DLD1 (cell line): ENCODE measurements around the gene P4HA3.

ENCODE experiments used
- in situ Hi-C: cut with HindIII; loops from 2 replicates; pipeline ENCODE4 v1.10.0; 2017; ENCODE audit warnings: low sequenced_read_pairs

P4HA3 gene

GRCh38 chr11:74318241-74318932, 6.9 kb upstream of the P4HA3 start:
- in situ Hi-C loops, result no loop called here

DNA sequence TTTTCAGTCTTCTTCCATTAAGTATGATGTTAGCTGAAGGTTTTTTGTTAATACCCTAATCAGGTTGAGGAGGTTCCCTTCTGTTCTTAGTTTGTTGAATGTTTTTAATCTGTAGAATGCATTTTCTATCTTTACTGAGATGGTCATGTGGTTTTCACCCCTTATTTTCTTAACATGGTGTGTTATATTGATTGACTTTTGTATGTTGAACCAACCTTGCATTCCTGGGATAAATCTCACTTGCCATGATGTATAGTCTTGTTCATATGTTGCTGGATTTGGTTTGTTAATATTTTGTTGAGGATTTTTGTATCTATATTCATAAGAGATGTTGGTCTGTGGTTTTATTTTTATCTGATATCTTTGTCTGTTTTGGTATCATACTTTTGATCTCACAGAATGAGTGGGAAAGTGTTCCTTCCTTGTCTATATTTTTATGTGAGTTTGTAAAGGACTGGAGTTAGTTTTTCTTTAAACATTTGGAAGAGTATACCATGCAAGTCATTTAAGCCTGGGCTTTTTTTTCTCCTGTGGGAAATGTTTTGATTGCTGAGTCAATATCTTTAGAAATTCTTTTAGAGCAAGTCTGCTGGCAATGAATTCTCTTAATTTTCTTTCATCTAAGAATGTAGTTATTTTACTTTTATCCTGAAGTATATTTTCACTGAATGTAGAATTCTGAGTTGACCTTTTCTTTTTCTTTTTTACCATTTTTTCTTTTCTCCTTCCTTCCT, 5.5 kb upstream of the P4HA3 start:
- in situ Hi-C loops, result no loop called here

DNA sequence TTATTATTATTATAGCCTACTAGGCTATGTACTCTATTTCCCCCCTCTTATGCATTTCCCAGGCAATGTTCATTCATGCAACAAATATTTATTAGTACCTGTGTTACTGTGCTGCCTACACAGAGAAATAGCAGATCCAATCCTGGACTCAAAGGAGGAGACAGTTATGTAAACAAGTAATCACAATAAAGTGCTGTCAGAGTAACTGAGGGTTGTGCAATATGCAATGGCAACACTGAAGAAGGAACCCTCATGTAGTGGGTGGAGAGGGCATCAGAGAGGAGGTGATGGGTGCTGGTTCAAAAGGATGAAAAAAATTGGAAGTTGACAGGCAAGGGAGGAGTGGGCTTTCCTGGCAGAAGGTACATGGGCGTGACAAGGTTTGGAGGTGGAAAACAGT, 886 bp upstream of the P4HA3 start:
- in situ Hi-C loops, result no loop called here

DNA sequence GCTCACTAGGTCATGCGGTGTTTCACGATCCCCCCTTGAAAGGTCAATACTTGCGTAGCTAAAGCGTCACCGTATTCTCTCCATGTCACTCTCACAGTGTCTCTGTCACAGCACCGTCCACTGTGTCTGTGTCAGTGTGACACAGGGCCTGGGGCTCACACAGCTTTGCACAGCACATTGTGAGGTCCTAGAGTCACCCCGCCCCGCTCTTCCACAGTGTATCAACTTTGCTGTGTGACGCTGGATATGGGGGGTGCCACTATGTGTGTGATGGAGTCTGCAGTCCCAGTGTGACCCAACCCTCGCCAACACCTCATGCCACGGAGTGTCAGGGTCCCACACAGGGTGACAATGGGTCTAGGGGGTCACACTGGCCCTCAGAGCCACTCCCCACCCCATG, 583 bp downstream of the P4HA3 start:
- in situ Hi-C loops, result no loop called here

DNA sequence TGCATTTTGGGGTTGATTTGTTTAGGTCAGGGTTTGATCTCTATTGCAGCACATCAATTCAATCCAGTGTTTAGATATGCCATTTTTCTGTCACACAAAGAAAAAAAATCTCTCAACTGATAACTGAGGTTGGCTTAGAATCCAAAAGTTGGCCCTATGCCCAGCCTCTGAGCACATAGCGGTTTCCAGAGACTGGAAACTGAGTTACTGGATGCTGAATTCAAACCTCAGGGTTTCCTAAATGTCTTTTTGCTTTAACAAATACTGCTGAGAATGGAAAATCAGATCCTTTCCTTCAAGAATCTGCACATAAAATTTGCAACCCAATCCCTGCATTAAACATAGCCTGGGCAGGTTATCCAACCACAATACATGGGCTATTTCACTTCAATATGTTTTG, 4.0 kb downstream of the P4HA3 start:
- in situ Hi-C loops, result no loop called here

- in situ Hi-C loops, result no loop called here
These were observed 4.8 kb downstream of the P4HA3 start for GRCh38 chr11:74306435-74307175.

DNA sequence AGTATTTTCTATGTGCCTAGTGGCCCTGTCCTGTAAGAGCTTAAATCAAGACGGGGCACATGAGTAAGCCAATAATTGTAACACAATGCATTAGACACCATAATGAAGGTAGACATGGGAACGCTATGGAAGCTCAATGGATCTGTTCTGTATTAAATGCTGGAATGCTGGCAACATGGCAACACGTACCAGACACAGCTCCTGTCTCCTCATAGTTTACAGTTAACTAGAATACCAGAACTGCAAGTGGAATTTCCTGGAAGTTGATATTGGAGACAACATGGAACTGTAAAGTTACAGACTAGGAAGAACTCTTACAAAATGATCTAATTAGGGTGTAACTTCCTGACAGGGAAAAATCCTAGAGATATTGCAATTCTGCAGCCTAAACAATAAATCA, 12.4 kb downstream of the P4HA3 start:
- in situ Hi-C loops, result no loop called here

DNA sequence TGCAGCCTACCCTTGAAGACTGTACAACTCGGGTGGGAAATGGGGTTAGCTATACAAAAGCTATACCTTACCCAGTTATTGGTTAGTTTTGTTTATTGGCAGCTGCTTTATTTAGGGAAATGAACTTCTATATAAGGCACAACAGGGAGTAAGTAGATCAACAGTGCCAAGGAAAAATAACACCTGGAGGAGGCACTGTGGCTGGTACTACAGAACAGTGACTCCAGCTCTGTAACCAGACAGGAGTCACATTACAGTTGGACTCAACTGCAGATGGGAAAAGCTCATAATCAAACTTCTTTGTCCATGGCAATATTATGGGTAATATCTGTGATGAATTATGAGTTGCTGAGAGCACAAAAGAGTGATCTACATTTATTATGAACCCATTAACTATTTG, 14.0 kb downstream of the P4HA3 start:
- in situ Hi-C loops, result no loop called here

- in situ Hi-C loops, result no loop called here
These were observed 22.5 kb downstream of the P4HA3 start for GRCh38 chr11:74288911-74289310.

GRCh38 chr11:74288161-74288560, 23.3 kb downstream of the P4HA3 start:
- in situ Hi-C loops, result no loop called here

DNA sequence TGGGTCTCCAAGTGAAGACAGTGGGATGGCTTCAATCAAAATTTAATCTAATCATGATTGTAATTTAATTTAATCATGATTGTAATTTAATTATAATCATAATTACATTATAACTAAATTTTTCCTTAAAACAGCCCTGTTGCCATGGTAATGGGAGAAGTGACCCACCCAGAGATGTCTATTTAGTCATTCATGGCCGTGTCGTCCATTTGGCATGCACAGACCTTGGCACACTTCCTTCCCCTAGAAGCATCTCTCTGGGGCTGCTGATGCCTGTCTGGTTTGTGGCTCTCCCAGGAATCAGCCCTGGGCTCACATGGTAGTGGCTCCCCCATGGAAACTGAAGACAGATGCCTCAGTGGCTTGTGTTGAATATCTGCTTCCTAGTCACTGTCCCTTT, 27.0 kb downstream of the P4HA3 start:
- in situ Hi-C loops, result no loop called here

GRCh38 chr11:74283580-74284180, 27.8 kb downstream of the P4HA3 start:
- in situ Hi-C loops, result no loop called here

GRCh38 chr11:74282914-74283371, 28.5 kb downstream of the P4HA3 start:
- in situ Hi-C loops, result no loop called here

- in situ Hi-C loops, result no loop called here
These were observed 29.0 kb downstream of the P4HA3 start for GRCh38 chr11:74282421-74282820.

DNA sequence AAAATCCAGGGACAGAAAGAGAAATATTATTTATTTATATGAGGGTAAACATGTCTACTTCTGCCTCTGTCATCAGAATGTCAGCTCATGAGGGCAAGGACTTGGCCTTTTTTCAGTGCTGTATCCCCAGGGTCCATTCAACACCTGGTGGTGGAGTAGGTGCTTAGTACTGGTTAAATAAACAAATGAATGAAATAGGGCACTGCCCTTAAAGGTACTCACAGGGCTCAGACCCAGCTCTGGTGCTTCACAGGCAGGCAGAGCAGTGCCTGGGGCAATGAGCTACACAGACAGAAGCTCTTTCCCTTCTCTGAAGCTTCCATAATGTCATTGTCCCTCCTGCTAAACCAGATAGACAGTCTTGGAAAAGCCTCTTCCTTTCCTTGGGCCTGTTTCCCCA, 30.9 kb downstream of the P4HA3 start:
- in situ Hi-C loops, result no loop called here

GRCh38 chr11:74279256-74279655, 32.2 kb downstream of the P4HA3 start:
- in situ Hi-C loops, result no loop called here

DNA sequence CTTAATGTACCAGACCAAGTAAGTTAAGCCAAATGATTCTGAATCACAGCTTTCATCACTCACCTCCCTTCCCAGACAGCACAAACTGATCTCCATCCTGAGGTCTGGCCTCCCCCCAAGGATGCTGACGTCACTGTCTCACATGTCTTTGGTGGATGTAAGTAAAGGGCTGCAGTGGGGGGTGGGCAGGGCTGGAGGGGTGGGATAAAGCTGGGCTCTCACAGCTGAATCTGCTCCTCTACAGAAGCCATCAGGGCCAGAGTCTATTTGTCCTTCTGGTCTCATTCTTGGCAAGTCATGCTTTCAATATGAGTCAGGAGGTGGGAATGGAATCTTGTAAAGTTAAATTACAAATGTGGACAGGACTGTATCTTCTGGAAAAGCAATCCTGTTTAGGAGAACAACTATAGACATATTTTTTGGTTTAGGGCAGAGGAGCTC, 32.7 kb downstream of the P4HA3 start:
- in situ Hi-C loops, result no loop called here

DNA sequence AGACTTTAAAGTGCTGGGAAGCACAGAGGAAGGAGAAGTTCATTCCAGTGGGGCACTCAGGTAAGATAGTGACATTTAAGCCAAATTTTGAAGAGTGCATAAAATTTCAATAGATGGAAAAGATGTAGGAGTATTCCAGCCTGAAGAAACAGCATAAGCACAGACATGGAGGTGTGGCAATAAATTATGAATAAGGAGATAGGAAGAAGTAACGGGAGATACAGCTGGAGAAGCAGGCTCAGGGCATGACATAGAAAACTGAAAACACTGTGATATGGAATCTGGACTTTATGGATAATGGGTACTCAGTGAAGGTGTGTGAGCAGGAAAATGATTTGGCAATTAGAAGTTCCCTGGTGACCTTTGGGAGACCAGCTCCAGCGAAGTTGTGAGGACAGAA, 33.3 kb downstream of the P4HA3 start:
- in situ Hi-C loops, result no loop called here

- in situ Hi-C loops, result no loop called here
These were observed 34.9 kb downstream of the P4HA3 start for GRCh38 chr11:74276581-74276980.

- in situ Hi-C loops, result loop anchor here (25.0 kb wide), 1 partner anchor 290 kb away; no protein-coding TSS in a partner anchor
These were observed 39.2 kb downstream of the P4HA3 start for GRCh38 chr11:74272276-74272675.

GRCh38 chr11:74269161-74269811, 42.2 kb downstream of the P4HA3 start:
- in situ Hi-C loops, result loop anchor here (25.0 kb wide), 1 partner anchor 293 kb away; no protein-coding TSS in a partner anchor
